ENCODE measurements around the gene MCOLN2. TPM values are rescaled to one million over a fixed set of nuclear protein-coding genes. Genes with fewer than 3 reads are reported as not detected.

MCOLN2 gene
- total RNA-seq, 3 donors from 2014 or later, result 32.9 to 67.7 (median 54.8) TPM

DNA sequence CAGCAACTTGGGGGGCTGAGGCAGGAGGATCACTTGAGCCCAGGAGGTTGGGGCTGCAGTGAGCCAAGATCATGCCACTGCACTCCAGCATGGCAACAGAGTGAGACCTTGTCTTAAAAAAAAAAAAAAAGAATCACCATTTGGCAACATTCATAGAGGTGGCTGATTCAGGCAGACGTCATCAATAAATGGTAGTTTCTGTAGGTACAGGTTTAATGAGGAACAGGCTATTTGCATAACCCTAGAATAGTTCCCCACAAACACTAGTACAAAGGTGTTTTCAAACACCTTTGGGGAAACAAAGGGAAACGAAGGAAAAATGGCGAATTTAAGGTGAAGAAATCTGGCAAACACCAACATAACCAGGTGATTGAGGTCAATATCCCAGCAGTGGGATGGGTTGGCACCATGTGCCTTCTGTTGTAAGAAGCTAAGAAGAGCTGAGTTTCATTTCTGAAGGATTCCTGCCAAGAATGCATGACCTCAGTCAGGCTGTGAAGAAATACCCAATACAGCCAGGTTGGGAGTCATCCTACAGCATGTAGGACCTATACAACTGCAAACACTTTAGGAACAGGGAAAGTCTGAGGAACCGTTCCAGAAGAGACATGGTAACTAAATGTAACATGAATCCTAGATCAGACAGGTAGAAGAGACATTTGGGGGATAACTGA lies 109.5 kb downstream of the MCOLN2 start:
- DNase-seq, result no peak
- no peak for ATAC-seq
- Mint-ChIP-seq H3K36me3 (ENCODE audit: insufficient read depth) (no peaks in the 10 kb centered on the region), H3K27me3 (ENCODE audit: low read depth) (peaks cover 7% of the 10 kb centered on the region), H3K4me1 (ENCODE audit: low read depth) (peaks cover 9% of the 10 kb centered on the region), H3K4me3 (no peak overlapping the region), H3K9me3 (no peaks in the 10 kb centered on the region)

DNA sequence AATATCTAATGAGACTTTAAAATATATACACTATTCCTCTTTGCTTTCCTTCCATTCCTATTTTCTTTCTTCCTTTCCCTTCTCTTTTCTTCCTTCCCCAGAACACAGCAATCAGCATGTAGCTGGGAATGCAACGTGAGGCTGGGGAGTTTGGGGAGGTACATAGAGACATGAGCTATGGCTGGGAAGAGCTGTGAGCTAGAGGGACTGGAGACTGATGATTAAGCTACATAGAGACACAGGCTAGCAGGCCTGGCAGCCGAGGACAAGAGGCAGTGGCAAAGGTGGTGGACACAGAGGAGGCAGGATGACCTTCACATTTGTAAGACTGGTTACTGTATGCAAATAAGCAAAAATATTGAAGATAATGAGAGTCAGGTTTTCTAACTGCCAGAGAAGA lies 111.4 kb downstream of the MCOLN2 start:
- peaks cover 1% of the 10 kb centered on the region for H3K27me3 Mint-ChIP-seq (ENCODE audit: low read depth)
- DNase-seq, result no peak
- H3K4me1 Mint-ChIP-seq (ENCODE audit: low read depth), result peaks cover 7% of the 10 kb centered on the region
- H3K4me3 Mint-ChIP-seq, result no peak overlapping the region
- no peak for ATAC-seq
- H3K36me3 Mint-ChIP-seq (ENCODE audit: insufficient read depth), result peaks cover 1% of the 10 kb centered on the region
- peaks cover 8% of the 10 kb centered on the region for H3K9me3 Mint-ChIP-seq

DNA sequence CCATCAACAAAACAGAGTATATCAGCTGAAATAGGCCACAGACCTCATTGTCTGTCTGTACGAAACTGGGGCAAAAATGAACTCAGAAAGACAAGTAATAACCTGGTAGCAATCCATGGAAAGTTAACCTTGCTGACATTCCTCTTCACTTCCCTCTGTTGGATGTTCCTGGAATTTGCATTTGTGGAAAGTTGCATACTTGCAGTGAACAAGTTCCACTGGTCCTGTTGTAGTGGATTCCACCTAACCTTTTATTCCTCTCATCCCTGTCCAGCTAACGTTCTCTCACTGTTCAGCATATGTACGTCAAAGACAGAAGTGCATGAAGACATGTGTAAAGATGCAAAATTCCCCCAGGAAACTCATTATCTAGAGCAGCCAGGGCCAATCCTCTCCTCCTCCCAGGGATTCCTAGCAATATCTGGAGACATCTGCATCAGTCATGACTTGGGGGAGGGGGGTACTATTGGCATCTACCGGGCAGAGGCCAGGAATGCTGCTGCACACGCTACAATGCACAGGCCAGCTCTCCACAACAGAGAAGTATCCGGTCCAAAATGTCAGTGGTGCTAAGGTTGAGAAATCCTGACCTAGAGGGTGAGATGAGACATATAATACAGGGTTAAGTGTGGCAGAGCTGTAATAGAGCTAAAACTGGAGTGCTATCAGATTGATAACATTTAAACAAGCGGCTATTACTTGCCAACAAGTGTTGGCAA lies 112.1 kb downstream of the MCOLN2 start:
- DNase-seq (no peak), ATAC-seq (no peak)
- Mint-ChIP-seq H3K4me1 (ENCODE audit: low read depth) (peaks cover 7% of the 10 kb centered on the region), H3K9me3 (peaks cover 8% of the 10 kb centered on the region), H3K4me3 (no peak overlapping the region), H3K36me3 (ENCODE audit: insufficient read depth) (peaks cover 1% of the 10 kb centered on the region), H3K27me3 (ENCODE audit: low read depth) (peaks cover 4% of the 10 kb centered on the region)

DNA sequence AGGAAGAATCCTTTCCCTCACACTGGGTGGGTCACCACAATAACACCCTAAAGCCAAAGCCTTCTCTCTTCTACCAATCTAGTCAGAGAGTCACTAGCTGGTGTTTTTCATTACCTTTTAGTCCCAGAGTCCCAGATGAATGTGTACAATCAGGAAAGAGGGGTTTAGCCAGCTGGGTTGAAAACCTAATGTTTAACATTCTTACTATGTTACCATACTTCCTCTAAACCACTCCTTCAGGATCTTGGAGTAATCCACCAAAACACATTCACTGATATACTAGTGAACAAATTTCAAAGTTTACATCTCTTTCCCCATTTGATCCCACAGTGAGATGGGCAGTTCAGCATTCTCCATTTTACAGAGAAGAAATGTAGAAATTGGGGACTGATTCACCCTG lies 113.6 kb downstream of the MCOLN2 start:
- ATAC-seq (no peak), DNase-seq (no peak)
- Mint-ChIP-seq H3K4me3 (no peak overlapping the region), H3K4me1 (ENCODE audit: low read depth) (no peaks in the 10 kb centered on the region), H3K27me3 (ENCODE audit: low read depth) (peaks cover 7% of the 10 kb centered on the region), H3K36me3 (ENCODE audit: insufficient read depth) (peaks cover 1% of the 10 kb centered on the region), H3K9me3 (peaks cover 8% of the 10 kb centered on the region)

DNA sequence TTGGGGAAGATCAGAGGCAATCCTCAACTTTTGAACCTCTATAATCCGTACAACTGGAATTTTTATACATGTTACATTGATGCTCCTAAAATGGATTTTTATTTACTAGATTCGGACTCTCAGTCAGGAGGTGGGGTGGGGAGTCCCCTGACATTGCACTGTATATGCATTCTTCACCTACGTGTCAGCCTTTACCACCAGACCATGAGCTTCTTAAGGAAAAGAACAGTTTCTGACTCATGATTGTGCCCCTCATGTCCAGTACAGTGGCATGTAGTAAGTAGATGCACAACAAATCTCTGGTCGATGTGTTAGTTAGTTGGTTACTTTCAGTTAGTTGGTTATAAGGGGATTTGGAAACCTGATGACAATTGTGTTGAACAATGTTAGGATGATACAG lies 119.3 kb downstream of the MCOLN2 start:
- peaks cover 8% of the 10 kb centered on the region for H3K9me3 Mint-ChIP-seq

DNA sequence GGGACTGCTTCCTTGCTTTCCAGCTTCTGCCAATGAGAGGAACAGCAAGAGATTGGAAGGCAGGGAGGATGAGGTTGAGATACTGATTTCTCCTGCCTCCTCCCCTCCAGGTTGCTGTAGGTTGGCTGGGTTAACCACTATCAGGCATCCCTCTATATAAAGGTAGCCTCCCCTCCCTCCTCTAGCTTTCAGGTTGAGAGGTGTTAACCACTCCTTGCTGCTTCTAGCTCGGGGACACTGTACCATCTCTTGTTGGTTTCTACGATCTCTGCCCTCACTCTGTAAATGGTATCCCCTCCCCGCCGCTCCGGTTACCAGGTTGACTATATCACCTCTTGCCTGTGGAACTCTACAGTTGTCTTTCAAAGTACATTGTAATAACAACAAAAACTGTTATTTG lies 120.6 kb downstream of the MCOLN2 start:
- Mint-ChIP-seq H3K27me3 (ENCODE audit: low read depth) (peaks cover 9% of the 10 kb centered on the region), H3K4me3 (no peak overlapping the region), H3K4me1 (ENCODE audit: low read depth) (peaks cover 6% of the 10 kb centered on the region), H3K9me3 (peaks cover under 1% of the 10 kb centered on the region), H3K36me3 (ENCODE audit: insufficient read depth) (no peaks in the 10 kb centered on the region)
- DNase-seq (no peak), ATAC-seq (peak in 1 of 2 donors; percentile 83)

More for the DNA sequence above, 119.3 kb downstream of the MCOLN2 start:
- no peak for DNase-seq
- Mint-ChIP-seq H3K27me3 (ENCODE audit: low read depth) (peaks cover 9% of the 10 kb centered on the region), H3K4me3 (no peak overlapping the region), H3K4me1 (ENCODE audit: low read depth) (peaks cover 6% of the 10 kb centered on the region), H3K36me3 (ENCODE audit: insufficient read depth) (peaks cover 1% of the 10 kb centered on the region)
- no peak for ATAC-seq

Other genes with a start within 250 kb of the MCOLN2 start
- gene LPAR3, start 103.9 kb downstream of the MCOLN2 start, total RNA-seq, result under 1 TPM; 0.18 to 0.95 (median 0.71) TPM
- under 1 TPM in 2 of 3 donors, not detected in 1; 0.08 to 0.19 TPM for gene MCOLN3, start 51.4 kb upstream of the MCOLN2 start, total RNA-seq
- gene SYDE2, start 203.9 kb upstream of the MCOLN2 start, total RNA-seq, result 1 to 10 TPM; 2.2 to 4.3 (median 3.6) TPM